ENCODE data around the gene MIS12. TPM values are rescaled to one million over a fixed set of nuclear protein-coding genes. Genes with fewer than 3 reads are reported as not detected.

The MIS12 gene
- total and polyA plus RNA-seq, 2 of the 8 experiments (the other 6 are each of a cell fraction or from before 2014, with no cell fraction given) = 9.5 to 25.6 TPM

DNA sequence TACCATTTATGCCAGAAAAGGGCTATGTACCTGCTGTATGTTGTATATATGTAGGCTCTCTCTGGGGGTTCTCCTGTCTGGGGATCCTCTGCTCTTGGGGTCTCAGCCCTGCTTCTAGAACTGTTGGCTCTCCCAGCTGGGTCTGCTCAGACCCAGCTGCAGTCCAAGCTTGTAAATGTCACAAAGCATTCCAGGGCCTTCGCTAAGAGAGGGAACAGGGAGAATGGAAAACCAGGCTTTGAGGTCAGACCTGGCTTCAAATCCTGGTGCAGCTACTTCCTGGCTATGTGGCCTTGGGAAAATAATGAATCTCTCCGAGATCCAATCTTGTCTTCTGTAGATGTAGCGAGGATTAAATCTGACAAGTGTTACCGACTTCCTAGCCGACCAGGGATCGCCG, 54.0 kb downstream of the MIS12 start:
- no peak overlapping the region for H3K56ac ChIP-seq (replicated peaks; ENCODE audit: insufficient read length, low read depth, low read length)
- ChIA-PET CTCF (ENCODE audit: partially characterized antibody) (interaction anchor here (0.8 to 1.0 kb wide), 2 partner anchors 18 to 870 kb away, joined by 3 to 4 read pairs; no protein-coding TSS in a partner anchor), POLR2A (ENCODE audit: partially characterized antibody) (interaction anchor here (1.7 kb wide), 1 partner anchor 18 kb away, joined by 3 read pairs; no protein-coding TSS in a partner anchor)
- no peak overlapping the region for H2AFZ ChIP-seq (ENCODE audit: low read length)
- H2BK15ac ChIP-seq (ENCODE audit: low read length) = no peak overlapping the region
- WGBS, 2 experiments (ENCODE audit: extremely low coverage in 1 of 2, insufficient coverage in 1 of 2, insufficient read length in 1 of 2, insufficient replicate concordance in 2 of 2, low coverage in 1 of 2, low lambda C conversion rate in 2 of 2, missing lambda C conversion rate in 1 of 2) = 87% methylated on average over 7 of the region's 7 CpGs; no CpG with 5 or more reads in 1 of the 2 experiments
- no peak overlapping the region for H2BK120ac ChIP-seq (replicated peaks; ENCODE audit: low read depth, low read length)
- H4K20me1 ChIP-seq (replicated peaks in 1 of 2; ENCODE audit: control insufficient read depth in 1 of 2, insufficient read depth in 2 of 2, low read length in 2 of 2) = no peaks in the 10 kb centered on the region
- H3K14ac ChIP-seq (ENCODE audit: insufficient read length) = no peak overlapping the region
- H2BK20ac ChIP-seq (ENCODE audit: low read length) = no peak overlapping the region
- FAIRE-seq = no peak
- no peak overlapping the region for H2AK5ac ChIP-seq (ENCODE audit: low read depth, low read length)
- no peak overlapping the region for H3K4me3 ChIP-seq (ENCODE audit: extremely low read depth in 1 of 4, insufficient read depth in 2 of 4, low read depth in 3 of 4, low read length in 4 of 4)
- H3K23me2 ChIP-seq (ENCODE audit: low read depth, low read length) = peaks cover 3% of the 10 kb centered on the region; the same call in 1 of the 2 replicates
- H3K79me2 ChIP-seq (ENCODE audit: control insufficient read depth in 1 of 2, insufficient read depth in 2 of 2, low read length in 2 of 2) = no peaks in the 10 kb centered on the region
- H3K4me2 ChIP-seq (ENCODE audit: insufficient read depth in 1 of 2, low read depth in 2 of 2, low read length in 2 of 2) = no peak overlapping the region
- no peaks in the 10 kb centered on the region for H3K79me1 ChIP-seq (ENCODE audit: low read depth, low read length)
- H3K23ac ChIP-seq (ENCODE audit: insufficient read length) = no peak overlapping the region
- H3K4ac ChIP-seq (replicated peaks; ENCODE audit: insufficient read length, low read depth, low read length) = no peak overlapping the region
- H2BK5ac ChIP-seq (ENCODE audit: low read depth, low read length) = no peak overlapping the region
- peaks cover 0 to 6% (median 2%) of the 10 kb centered on the region in 4 experiments; a peak in 4 of 7 replicates for H3K4me1 ChIP-seq (replicated peaks in 1 of 4; ENCODE audit: control insufficient read depth in 3 of 4, insufficient read depth in 4 of 4, low read length in 3 of 4)
- no peak overlapping the region for H4K91ac ChIP-seq (replicated peaks; ENCODE audit: insufficient read length, low read length)
- no peak overlapping the region for H3K18ac ChIP-seq (ENCODE audit: extremely low read depth, low read length)
- no peak overlapping the region for H2BK12ac ChIP-seq (ENCODE audit: low read depth, low read length)
- no peak for DNase-seq (ENCODE audit: low read depth in 1 of 2, low spot score in 2 of 2)
- no peak overlapping the region for H3K9ac ChIP-seq (replicated peaks in 1 of 4; ENCODE audit: extremely low read depth in 1 of 4, low read depth in 3 of 4, low read length in 3 of 4)
- H4K8ac ChIP-seq (ENCODE audit: extremely low read depth, insufficient read depth, low read length) = no peak overlapping the region
- H3K27me3 ChIP-seq (replicated peaks in 1 of 4; ENCODE audit: control insufficient read depth in 3 of 4, extremely low read depth in 1 of 4, insufficient read depth in 3 of 4, low read length in 3 of 4) = no peaks in the 10 kb centered on the region
- no peaks in the 10 kb centered on the region for H3K9me3 ChIP-seq (ENCODE audit: insufficient read depth in 2 of 2, low read depth in 1 of 2, low read length in 1 of 2)
- no peak overlapping the region for H4K5ac ChIP-seq (ENCODE audit: insufficient read length, low read depth, low read length)
- H3K36me3 ChIP-seq (ENCODE audit: control insufficient read depth in 2 of 4, insufficient read depth in 4 of 4, low read length in 3 of 4) = no peaks in the 10 kb centered on the region
- H3K27ac ChIP-seq (ENCODE audit: low read depth, low read length) = no peak overlapping the region
- TF ChIP-seq NANOG (IDR thresholded peaks at IDR 0.05; ENCODE audit: insufficient read depth, low read depth, low read length, poor library complexity, severe bottlenecking) (no peak), BACH1 (IDR thresholded peaks at IDR 0.05; ENCODE audit: low read length) (no peak), SP4 (IDR thresholded peaks at IDR 0.05; ENCODE audit: low read length) (no peak), E2F6 (IDR thresholded peaks at IDR 0.05) (no peak), SP1 (IDR thresholded peaks at IDR 0.05; ENCODE audit: low read depth, low read length) (no peak)
- TF ChIP-seq, protein P1, sequence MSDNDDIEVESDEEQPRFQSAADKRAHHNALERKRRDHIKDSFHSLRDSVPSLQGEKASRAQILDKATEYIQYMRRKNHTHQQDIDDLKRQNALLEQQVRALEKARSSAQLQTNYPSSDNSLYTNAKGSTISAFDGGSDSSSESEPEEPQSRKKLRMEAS (IDR thresholded peaks at IDR 0.05) = no peak
